IMR-90 (cell line): ENCODE measurements around the gene ARHGEF40. TPM values are rescaled to one million over a fixed set of nuclear protein-coding genes. Genes with fewer than 3 reads are reported as not detected.

Experiments
- ATAC-seq: fragments of 200-7000 bp; cut with Tn5 transposase; 2 replicates; pipeline ENCODE4 v1.9.1; 2020; ENCODE audit warnings: low read depth, mild to moderate bottlenecking, moderate library complexity
- BruUV-seq: library from RNA; stranded (reverse); fragments of 400-500 nt; replicated peaks from 2 replicates; lab custom pipeline; 2021; lab: Mats Ljungman, UMichigan
- CTCF ChIA-PET: fragments of 300-600 bp; formaldehyde crosslinking; extraction: SDS; loops from one replicate; lab custom pipeline; 2021; ENCODE audit warnings: antibody characterized with exemption; lab: Yijun Ruan, JAX
- POLR2A ChIA-PET: fragments of 300-600 bp; sonication (Branson Sonifier 250); formaldehyde crosslinking; loops from one replicate; lab custom pipeline; 2022; ENCODE audit warnings: antibody characterized with exemption; ENCODE audit not compliant: unreplicated experiment; lab: Charles Lee
- DNase-seq: peaks from one replicate; pipeline ENCODE4 v3.0.0; 2013
- H2AFZ ChIP-seq: replicated peaks from 2 replicates; pipeline ENCODE3; 2013; ENCODE audit warnings: low read length, mild to moderate bottlenecking; ENCODE audit not compliant: poor library complexity
- H2AK5ac ChIP-seq: 2 replicates; pipeline ENCODE4 v1.6.1; 2013; ENCODE audit warnings: low read depth, low read length, inconsistent platforms
- H2AK9ac ChIP-seq: replicated peaks from 2 replicates; pipeline ENCODE3; 2013; ENCODE audit warnings: mild to moderate bottlenecking, low read depth, low read length, moderate library complexity; ENCODE audit not compliant: poor library complexity
- H2BK120ac ChIP-seq: 2 replicates; pipeline ENCODE4 v1.6.1; 2013; ENCODE audit warnings: low read depth, low read length, inconsistent platforms
- H2BK15ac ChIP-seq: 3 replicates; pipeline ENCODE4 v1.6.1; 2013; ENCODE audit warnings: low read depth, low read length, inconsistent platforms
- H2BK20ac ChIP-seq: 2 replicates; pipeline ENCODE4 v1.6.1; 2013; ENCODE audit warnings: low read depth, mild to moderate bottlenecking, inconsistent platforms, low read length, moderate library complexity
- H2BK5ac ChIP-seq: 2 replicates; pipeline ENCODE4 v1.6.1; 2013; ENCODE audit warnings: mild to moderate bottlenecking, low read depth, low read length, inconsistent platforms; ENCODE audit not compliant: poor library complexity, severe bottlenecking
- H3K14ac ChIP-seq: replicated peaks from 2 replicates; pipeline ENCODE4 v1.6.1; 2013; ENCODE audit warnings: low read depth, low read length, inconsistent platforms
- H3K18ac ChIP-seq: 2 replicates; pipeline ENCODE4 v1.6.1; 2013; ENCODE audit warnings: low read depth, low read length, control low read depth
- H3K23ac ChIP-seq: 2 replicates; pipeline ENCODE4 v1.6.1; 2013; ENCODE audit warnings: low read depth, low read length, inconsistent platforms
- H3K27ac ChIP-seq: 2 replicates; pipeline ENCODE4 v1.5.1; 2013; ENCODE audit warnings: mild to moderate bottlenecking, control low read depth, low read length; ENCODE audit not compliant: insufficient read depth
- H3K27me3 ChIP-seq: 2 replicates; pipeline ENCODE4 v1.6.1; 2013; ENCODE audit warnings: low read length; ENCODE audit not compliant: control insufficient read depth, insufficient read depth
- H3K36me3 ChIP-seq: 2 replicates; pipeline ENCODE4 v1.6.1; 2013; ENCODE audit warnings: low read length, mixed read lengths; ENCODE audit not compliant: control insufficient read depth, insufficient read depth
- H3K4ac ChIP-seq: 2 replicates; pipeline ENCODE4 v1.6.1; 2013; ENCODE audit warnings: low read depth, low read length, inconsistent platforms
- H3K4me1 ChIP-seq: 2 replicates; pipeline ENCODE4 v1.6.1; 2013; ENCODE audit warnings: low read length, mixed read lengths; ENCODE audit not compliant: control insufficient read depth, insufficient read depth
- H3K4me2 ChIP-seq: 2 replicates; pipeline ENCODE4 v1.6.1; 2013; ENCODE audit warnings: low read depth, mild to moderate bottlenecking, control low read depth, low read length, moderate library complexity
- H3K4me3 ChIP-seq: 2 replicates; pipeline ENCODE4 v1.5.1; 2013; ENCODE audit warnings: low read depth, mild to moderate bottlenecking, control low read depth, low read length, moderate library complexity; ENCODE audit not compliant: insufficient read depth
- H3K56ac ChIP-seq: 2 replicates; pipeline ENCODE4 v1.6.1; 2013; ENCODE audit warnings: low read length, inconsistent platforms; ENCODE audit not compliant: insufficient read depth; ENCODE audit errors: extremely low read depth
- H3K79me1 ChIP-seq, 2 experiments: 2 replicates each; pipeline ENCODE4 v1.6.1; 2013; ENCODE audit warnings: low read length in 2 of 2, inconsistent platforms in 1 of 2, low read depth in 1 of 2
- H3K9ac ChIP-seq: 2 replicates; pipeline ENCODE4 v1.6.1; 2013; ENCODE audit warnings: low read depth, low read length, control low read depth
- H3K9me1 ChIP-seq: 2 replicates; pipeline ENCODE4 v1.6.1; 2013; ENCODE audit warnings: low read length, inconsistent platforms; ENCODE audit not compliant: insufficient read depth
- H3K9me3 ChIP-seq: 2 replicates; pipeline ENCODE4 v1.6.1; 2013; ENCODE audit warnings: low read length; ENCODE audit not compliant: control insufficient read depth, insufficient read depth
- H4K20me1 ChIP-seq: 2 replicates; pipeline ENCODE4 v1.6.1; 2013; ENCODE audit warnings: low read length, inconsistent platforms; ENCODE audit not compliant: insufficient read depth
- H4K5ac ChIP-seq: 2 replicates; pipeline ENCODE4 v1.6.1; 2013; ENCODE audit warnings: mild to moderate bottlenecking, low read depth, low read length, control low read depth
- H4K8ac ChIP-seq, 2 experiments: 2 replicates each; pipeline ENCODE4 v1.6.1; 2013; ENCODE audit warnings: low read depth in 2 of 2, low read length in 2 of 2, control low read depth in 1 of 2, inconsistent platforms in 1 of 2
- H4K91ac ChIP-seq: 2 replicates; pipeline ENCODE4 v1.6.1; 2013; ENCODE audit warnings: low read depth, low read length, inconsistent platforms; ENCODE audit not compliant: insufficient read depth
- BHLHE40 ChIP-seq: fragments of 150-350 bp; IDR thresholded peaks from 2 replicates; pipeline ENCODE4 v1.6.1; 2016; ENCODE audit warnings: mild to moderate bottlenecking, low read depth, low read length
- CEBPB ChIP-seq: IDR thresholded peaks from 2 replicates; pipeline ENCODE4 v1.6.1; 2012; ENCODE audit warnings: low read depth, low read length, improper control_type of control experiment
- FOS ChIP-seq: fragments of 150-350 bp; IDR thresholded peaks from 2 replicates; pipeline ENCODE4 v1.6.1; 2016; ENCODE audit warnings: low read depth, low read length
- MAFK ChIP-seq: IDR thresholded peaks from 2 replicates; pipeline ENCODE4 v1.6.1; 2012; ENCODE audit warnings: low read depth, low read length, improper control_type of control experiment
- MAZ ChIP-seq: IDR thresholded peaks from 2 replicates; pipeline ENCODE4 v1.6.1; 2012; ENCODE audit warnings: low read depth, mild to moderate bottlenecking, low read length, improper control_type of control experiment, moderate library complexity, borderline replicate concordance
- NFE2L2 ChIP-seq: fragments of 150-350 bp; IDR thresholded peaks from 2 replicates; pipeline ENCODE4 v1.6.1; 2016; ENCODE audit warnings: low read depth, mild to moderate bottlenecking, low read length
- POLR2A ChIP-seq: IDR thresholded peaks from 2 replicates; pipeline ENCODE4 v1.6.1; 2012; ENCODE audit warnings: mild to moderate bottlenecking, low read depth, low read length
- RCOR1 ChIP-seq: IDR thresholded peaks from 2 replicates; pipeline ENCODE4 v1.6.1; 2012; ENCODE audit warnings: mild to moderate bottlenecking, low read length, improper control_type of control experiment; ENCODE audit not compliant: insufficient replicate concordance
- RFX5 ChIP-seq: IDR thresholded peaks from 2 replicates; pipeline ENCODE4 v1.8.0; 2012; ENCODE audit warnings: low read depth, mild to moderate bottlenecking, low read length, moderate library complexity
- SMC3 ChIP-seq: fragments of 150-350 bp; IDR thresholded peaks from 2 replicates; pipeline ENCODE4 v1.6.1; 2016; ENCODE audit warnings: low read depth, mild to moderate bottlenecking, antibody characterized with exemption, low read length, moderate library complexity
- WGBS, 2 experiments: methylation state at CpG; one replicate each; pipeline versions ENCODE4 v1.1.5 to v1.1.7; 2013; ENCODE audit warnings: missing lambda C conversion rate in 2 of 2; ENCODE audit not compliant: insufficient read length in 1 of 2; ENCODE audit errors: extremely low coverage in 2 of 2; 5-methylcytosine and 5-hydroxymethylcytosine counted together
- dilution Hi-C: fragments of 300-500 bp; cut with HindIII; formaldehyde crosslinking; loops from one replicate; pipeline ENCODE4 v1.14.3; 2018; ENCODE audit warnings: low sequenced_read_pairs; ENCODE audit not compliant: unreplicated experiment
- in situ Hi-C: fragments of 300-500 bp; cut with MboI; formaldehyde crosslinking; loops from 3 replicates; pipeline ENCODE4 v1.14.3; 2019; ENCODE audit warnings: low sequenced_read_pairs, inconsistent platforms, mixed read lengths
- intact Hi-C: fragments of 100-400 bp; cut with micrococcal nuclease; formaldehyde crosslinking; loops from 2 replicates; pipeline ENCODE4 v1.10.0; 2022
- polyA plus RNA-seq, 3 experiments: library from polyadenylated mRNA; depleted of rRNA; stranded (reverse); fragments of >200 nt; gene quantifications; 2 replicates each; pipeline ENCODE4 v1.2.3, GENCODE V29; 2012; ENCODE audit warnings: low replicate concordance in 1 of 3
- total RNA-seq: library from RNA; depleted of rRNA; stranded (reverse); fragments of >200 nt; gene quantifications from 2 replicates; pipeline ENCODE4 v1.2.3, GENCODE V29; 2012
- TF ChIP-seq, protein P1 (sequence below): conservative IDR thresholded peaks from 2 replicates; pipeline ENCODE4 v1.5.1; 2012; ENCODE audit warnings: mild to moderate bottlenecking, low read depth, low read length, improper control_type of control experiment
- TF ChIP-seq, protein P2 (sequence below): fragments of 150-350 bp; IDR thresholded peaks from 2 replicates; pipeline ENCODE4 v1.6.1; 2016; ENCODE audit warnings: low read depth, mild to moderate bottlenecking, low read length, moderate library complexity, borderline replicate concordance
- TF ChIP-seq, protein P3 (sequence below): fragments of 150-350 bp; IDR thresholded peaks from 2 replicates; pipeline ENCODE4 v1.6.1; 2017; ENCODE audit warnings: mild to moderate bottlenecking, antibody characterized with exemption, low read length, low read depth

The ARHGEF40 gene
- total and polyA plus RNA-seq, 2 of the 4 experiments (the other 2 are of a cell fraction) = 18.1 to 58.4 TPM

DNA sequence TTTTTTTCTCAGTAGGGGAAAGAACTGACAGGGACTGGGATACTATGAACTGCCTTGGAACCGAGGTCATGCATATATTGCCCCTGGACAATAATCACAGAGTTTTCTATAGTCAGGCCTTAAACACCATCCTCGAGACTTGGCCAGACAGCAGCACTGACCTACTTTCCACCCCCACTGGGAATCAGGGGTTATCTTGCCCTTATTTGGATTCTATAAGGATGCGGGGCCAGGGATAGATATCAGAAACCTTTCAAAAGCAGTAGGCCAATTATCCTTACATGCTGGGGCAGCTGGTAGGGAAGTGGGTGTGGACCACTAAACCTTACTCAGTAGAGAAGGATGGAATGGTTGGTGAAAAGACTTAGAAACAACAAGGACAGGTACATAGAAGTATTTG is 26.3 kb downstream of the ARHGEF40 start:
- Histone ChIP-seq H3K18ac (no peak overlapping the region), H3K27ac (no peak overlapping the region), H2AK5ac (no peak overlapping the region), H3K23ac (no peak overlapping the region), H3K4me1 (peaks cover 4% of the 10 kb centered on the region; the same call in 1 of the 2 replicates), H2AK9ac (no peak overlapping the region), H4K91ac (no peak overlapping the region), H4K20me1 (no peaks in the 10 kb centered on the region; the same call in 1 of the 2 replicates), H2BK20ac (no peak overlapping the region), H3K4me3 (no peak overlapping the region), H3K79me1 (0 out of 4 replicates have a peak, but pooled peaks cover 0 to 2% of the 10 kb centered on the region in 2 experiments), H3K14ac (no peak overlapping the region), H3K4me2 (no peak overlapping the region), H4K5ac (no peak overlapping the region), H2BK5ac (no peak overlapping the region), H3K4ac (no peak overlapping the region), H4K8ac (no peak overlapping the region), H3K56ac (no peak overlapping the region), H2BK15ac (no peak overlapping the region), H3K9ac (no peak overlapping the region), H2AFZ (no peak overlapping the region), H3K27me3 (no peaks in the 10 kb centered on the region), H3K36me3 (peaks cover 4% of the 10 kb centered on the region; the same call in 1 of the 2 replicates), H2BK120ac (no peak overlapping the region), H3K9me1 (peaks cover 3% of the 10 kb centered on the region; the same call in 1 of the 2 replicates), H3K9me3 (no peaks in the 10 kb centered on the region)
- dilution Hi-C loops (no loop called here), in situ Hi-C loops (loop anchor here (25.0 kb wide), 2 partner anchors 634 to 759 kb away; partner anchors contain the start of genes APEX1, CCNB1IP1, OSGEP and PARP2), intact Hi-C loops (no loop called here)
- CTCF ChIA-PET = interaction anchor here (1.2 to 1.8 kb wide), 3 partner anchors 25 to 82 kb away, joined by 3 to 6 read pairs (median 4); no protein-coding TSS in a partner anchor
- POLR2A ChIA-PET = no interaction called here
- DNase-seq = no peak
- no TSS peak for BruUV-seq
- ATAC-seq = no peak
- WGBS, 2 experiments = no CpG with 5 or more reads among the region's 3 CpGs
- TF ChIP-seq MAZ (no peak), FOS (no peak), BHLHE40 (no peak), SMC3 (no peak), POLR2A (no peak), NFE2L2 (no peak), RFX5 (no peak), CEBPB (no peak), RCOR1 (no peak), MAFK (no peak)
- TF ChIP-seq, protein P1, sequence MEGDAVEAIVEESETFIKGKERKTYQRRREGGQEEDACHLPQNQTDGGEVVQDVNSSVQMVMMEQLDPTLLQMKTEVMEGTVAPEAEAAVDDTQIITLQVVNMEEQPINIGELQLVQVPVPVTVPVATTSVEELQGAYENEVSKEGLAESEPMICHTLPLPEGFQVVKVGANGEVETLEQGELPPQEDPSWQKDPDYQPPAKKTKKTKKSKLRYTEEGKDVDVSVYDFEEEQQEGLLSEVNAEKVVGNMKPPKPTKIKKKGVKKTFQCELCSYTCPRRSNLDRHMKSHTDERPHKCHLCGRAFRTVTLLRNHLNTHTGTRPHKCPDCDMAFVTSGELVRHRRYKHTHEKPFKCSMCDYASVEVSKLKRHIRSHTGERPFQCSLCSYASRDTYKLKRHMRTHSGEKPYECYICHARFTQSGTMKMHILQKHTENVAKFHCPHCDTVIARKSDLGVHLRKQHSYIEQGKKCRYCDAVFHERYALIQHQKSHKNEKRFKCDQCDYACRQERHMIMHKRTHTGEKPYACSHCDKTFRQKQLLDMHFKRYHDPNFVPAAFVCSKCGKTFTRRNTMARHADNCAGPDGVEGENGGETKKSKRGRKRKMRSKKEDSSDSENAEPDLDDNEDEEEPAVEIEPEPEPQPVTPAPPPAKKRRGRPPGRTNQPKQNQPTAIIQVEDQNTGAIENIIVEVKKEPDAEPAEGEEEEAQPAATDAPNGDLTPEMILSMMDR = no peak
- TF ChIP-seq, protein P2, sequence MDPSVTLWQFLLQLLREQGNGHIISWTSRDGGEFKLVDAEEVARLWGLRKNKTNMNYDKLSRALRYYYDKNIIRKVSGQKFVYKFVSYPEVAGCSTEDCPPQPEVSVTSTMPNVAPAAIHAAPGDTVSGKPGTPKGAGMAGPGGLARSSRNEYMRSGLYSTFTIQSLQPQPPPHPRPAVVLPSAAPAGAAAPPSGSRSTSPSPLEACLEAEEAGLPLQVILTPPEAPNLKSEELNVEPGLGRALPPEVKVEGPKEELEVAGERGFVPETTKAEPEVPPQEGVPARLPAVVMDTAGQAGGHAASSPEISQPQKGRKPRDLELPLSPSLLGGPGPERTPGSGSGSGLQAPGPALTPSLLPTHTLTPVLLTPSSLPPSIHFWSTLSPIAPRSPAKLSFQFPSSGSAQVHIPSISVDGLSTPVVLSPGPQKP = no peak
- TF ChIP-seq, protein P3, sequence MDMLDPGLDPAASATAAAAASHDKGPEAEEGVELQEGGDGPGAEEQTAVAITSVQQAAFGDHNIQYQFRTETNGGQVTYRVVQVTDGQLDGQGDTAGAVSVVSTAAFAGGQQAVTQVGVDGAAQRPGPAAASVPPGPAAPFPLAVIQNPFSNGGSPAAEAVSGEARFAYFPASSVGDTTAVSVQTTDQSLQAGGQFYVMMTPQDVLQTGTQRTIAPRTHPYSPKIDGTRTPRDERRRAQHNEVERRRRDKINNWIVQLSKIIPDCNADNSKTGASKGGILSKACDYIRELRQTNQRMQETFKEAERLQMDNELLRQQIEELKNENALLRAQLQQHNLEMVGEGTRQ = no peak
